NCI-H526 treated with DMSO at 0.1 percent for 48 hours (cell line): ENCODE data around the gene PLXNA4.

Experiments used
- DNase-seq: peaks from one replicate; lab custom pipeline; 2025; lab: John Stamatoyannopoulos, UW

The PLXNA4 gene

DNA sequence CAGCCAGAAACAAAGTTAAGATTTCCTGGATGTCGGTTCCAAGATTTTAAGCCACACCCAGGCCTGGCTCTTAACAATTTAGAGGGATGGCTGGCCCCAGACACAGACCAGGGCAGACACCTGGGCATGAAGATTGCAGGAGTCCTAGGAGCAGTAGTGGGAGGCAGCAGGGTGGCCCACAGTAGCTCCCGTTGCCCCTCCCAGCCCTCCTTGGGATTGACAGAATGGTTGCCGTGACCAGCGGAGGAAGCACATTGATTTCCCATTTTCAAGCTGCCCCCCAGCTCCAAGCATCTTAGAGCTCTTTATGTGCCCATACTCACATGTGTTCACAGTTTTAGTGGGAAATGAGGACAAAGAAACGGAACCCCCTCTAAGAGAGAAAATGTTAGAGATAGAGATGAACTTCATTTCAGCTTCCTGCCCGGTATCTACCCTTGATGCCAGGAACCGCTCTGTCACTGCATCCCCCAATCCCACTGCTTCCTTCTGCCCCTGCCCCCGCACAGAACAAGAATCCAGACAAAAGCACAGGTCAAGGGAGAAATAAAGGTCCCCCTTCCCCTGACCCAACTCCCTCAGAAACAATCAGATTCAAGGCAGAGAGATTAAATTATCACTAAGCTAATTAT lies 101.1 kb downstream of the PLXNA4 start:
- no peak for DNase-seq

DNA sequence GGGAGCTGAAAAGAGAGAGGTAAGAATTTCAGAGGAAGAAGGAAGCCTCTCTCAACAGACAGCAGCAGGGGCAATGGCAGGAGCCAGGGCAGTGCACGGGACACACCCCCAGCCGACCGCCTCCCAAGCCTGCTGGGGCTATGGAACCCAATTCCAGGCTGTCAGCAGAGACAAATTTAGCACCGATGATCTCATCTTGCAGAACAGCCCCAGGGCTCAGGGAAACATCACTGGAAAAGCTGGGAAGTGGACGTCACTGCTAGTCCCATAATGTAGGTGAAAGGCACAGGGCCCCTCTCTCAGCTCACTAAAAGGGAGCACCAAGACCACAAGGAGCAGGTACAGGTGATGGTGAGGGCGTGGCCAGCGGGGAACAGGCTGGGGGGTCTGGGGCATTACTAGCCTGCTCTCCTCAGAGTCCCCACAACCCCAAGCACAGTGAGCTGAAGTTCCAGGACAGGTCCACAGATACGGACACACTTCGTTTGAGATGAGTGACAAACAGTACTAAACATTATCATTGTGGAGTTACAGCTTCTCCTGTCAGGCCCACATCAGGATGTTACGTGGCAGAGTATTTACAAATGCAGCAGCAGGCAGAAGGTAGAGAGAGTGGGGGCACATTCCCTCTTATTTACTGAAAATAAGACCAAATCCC lies 103.7 kb downstream of the PLXNA4 start:
- no peak for DNase-seq

DNA sequence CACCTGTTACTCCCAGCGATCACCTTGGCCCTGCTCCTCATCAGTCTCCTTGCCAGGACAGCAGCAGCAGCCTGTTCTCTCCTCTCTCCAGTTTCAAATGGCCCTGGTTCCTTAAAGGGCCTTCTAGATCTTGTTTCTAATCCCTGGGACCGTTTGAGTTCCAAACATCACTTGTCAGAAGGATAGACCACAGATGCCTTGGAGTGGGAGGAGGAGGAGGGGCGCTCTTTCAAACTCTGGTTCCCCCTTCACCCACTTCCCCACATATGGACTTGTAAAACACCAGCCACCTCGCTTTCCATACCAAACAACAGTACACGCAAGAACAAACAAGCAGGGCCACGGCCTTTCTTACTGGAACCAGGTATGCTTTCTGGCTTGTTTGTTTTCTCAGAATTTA lies 104.8 kb downstream of the PLXNA4 start:
- no peak for DNase-seq

- DNase-seq, result no peak
Observed at GRCh38 chr7:132469681-132470080, 106.6 kb downstream of the PLXNA4 start.

- DNase-seq, result no peak
Observed at GRCh38 chr7:132469264-132469663, 107.0 kb downstream of the PLXNA4 start.

DNA sequence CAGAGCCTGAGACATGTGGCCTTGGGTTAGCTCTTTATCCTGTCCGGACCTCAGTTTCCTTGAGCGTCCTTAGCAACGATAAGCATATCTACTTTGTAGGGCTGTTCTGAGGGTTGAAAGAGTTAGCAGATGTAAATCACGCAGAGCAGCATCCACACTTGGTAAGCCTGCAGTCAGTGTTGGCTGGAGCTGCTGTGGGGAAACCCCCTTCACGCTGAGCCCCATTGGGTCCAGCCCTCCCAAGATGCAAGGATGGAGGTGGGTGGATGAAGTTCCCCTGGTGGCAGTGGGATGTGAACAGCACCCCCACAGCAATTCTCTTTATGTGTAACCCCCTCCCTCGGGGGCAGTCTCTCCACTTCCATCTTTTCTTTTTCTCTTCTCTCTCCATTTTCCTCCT lies 109.9 kb downstream of the PLXNA4 start:
- DNase-seq, result no peak

DNA sequence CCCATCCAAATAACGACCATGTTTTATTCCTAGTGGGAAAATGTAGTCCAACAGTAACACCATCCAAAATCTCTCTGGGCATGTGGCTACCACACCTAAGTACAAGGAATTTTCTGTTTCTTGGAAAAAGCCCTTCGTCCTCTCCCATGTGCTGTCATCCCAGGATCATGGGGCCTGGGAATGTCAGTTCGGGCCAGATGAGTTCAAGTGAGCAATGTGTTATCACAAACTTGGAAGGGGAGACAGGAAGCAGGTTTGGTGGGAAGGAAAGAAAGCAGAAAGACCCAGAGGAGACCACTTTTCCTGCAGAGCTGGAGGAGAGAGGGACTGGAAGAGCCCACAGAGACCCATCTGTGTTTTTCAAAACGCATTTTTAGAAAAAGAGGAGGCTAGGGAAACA lies 110.8 kb downstream of the PLXNA4 start:
- DNase-seq, result no peak

GRCh38 chr7:132464740-132465139 lies 111.5 kb downstream of the PLXNA4 start:
- no peak for DNase-seq

DNA sequence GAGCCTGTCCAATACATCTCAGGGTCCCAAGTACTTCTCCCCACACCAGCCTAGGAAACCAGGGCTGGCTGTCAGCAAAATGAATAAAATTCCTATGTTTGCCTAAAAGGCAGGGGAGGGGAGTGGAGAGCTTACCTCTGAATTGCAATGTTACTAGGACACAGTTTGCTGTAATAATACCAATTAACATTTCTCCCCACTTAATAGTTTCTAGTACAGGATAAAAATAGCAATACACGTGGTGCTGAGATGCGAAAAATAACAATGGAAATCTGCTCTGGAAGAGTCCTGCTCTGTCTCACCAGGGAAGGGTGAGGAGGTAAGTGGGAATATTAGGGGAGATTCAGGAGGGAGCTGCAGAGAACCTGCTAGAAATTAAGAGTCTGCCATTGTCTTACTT lies 112.3 kb downstream of the PLXNA4 start:
- no peak for DNase-seq

GRCh38 chr7:132462478-132462877 lies 113.8 kb downstream of the PLXNA4 start:
- DNase-seq, result no peak

DNA sequence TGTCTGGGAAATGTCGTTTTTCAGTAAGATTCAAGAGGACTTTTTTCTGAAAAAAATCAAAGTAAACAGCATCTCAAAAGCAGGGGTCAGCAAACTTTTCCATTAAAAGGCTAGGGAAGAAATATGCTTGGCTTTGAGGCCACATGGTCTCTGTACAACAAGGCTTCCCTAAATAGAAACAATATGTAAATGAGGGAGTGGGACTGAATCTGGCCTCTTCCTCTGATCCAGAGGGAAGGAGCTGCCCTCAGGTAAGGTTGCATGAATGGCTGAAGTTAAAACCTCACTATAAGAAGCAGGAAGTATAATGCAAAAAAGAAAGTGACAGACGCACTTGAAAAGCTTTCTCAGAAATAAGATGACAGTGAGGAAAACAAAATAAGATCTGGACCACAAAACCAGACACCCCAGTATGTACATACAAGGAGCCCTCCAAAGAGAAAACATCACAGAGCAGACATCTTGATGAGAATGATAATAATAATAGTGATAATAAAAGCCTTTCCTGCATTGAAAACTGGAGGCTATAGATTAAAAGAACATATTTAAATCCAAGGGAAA lies 115.2 kb downstream of the PLXNA4 start:
- no peak for DNase-seq

DNA sequence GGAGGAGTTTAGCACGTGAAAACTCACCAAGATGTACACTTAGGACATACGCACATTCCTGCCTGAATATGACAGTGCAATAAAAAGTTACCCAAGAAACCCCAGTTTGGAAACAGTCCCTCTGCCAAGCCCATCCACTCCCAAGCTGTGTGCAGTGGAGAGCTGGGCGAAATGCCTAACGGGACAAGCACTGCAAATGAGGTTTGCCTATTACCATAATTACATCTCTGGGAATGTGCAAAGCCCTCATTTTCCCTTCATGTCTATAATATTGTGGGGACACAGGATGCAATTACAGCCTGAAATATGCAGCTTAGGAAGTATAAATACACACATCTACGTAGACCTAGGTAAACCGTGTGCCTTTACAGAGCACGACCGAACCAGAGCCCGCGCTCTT lies 117.5 kb downstream of the PLXNA4 start:
- DNase-seq, result no peak

DNA sequence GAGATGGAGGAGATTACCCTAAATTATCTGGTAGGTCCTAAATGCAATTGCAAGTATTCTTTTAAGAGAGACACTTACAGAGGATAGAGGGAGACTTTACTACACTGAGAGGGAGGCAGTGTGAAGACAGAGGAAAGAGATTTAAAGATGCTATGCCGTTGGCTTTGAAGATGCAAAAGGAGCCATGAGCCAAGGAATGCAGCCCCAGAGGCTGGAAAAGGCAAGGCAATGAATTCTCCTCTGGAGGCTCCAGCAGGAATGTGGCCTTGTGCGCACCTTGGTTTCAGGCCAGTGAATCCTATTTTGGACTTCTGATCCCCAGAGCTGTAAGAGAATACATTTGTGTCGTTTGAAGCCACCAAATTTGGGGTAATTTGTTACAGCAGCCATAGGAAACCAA lies 118.6 kb downstream of the PLXNA4 start:
- no peak for DNase-seq

DNA sequence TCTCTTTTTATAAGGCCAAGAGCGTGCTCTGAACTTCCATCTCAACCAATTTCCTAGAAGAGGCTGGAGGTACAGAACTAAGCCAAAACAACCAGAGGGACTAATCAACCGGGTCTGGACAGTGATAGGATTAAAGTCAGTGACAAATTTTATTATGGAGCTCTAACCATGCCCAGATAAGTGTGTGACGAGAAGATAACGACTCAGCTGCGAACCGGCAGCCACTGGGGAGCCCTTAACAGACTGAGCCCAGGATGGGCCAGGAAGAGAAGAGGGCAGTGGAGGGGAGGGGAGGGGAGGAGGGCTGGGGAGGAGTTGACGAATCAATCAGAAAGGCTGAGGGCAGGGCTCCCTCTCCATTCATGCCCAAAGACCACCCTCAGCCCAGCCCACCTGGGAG lies 119.9 kb downstream of the PLXNA4 start:
- no peak for DNase-seq

DNA sequence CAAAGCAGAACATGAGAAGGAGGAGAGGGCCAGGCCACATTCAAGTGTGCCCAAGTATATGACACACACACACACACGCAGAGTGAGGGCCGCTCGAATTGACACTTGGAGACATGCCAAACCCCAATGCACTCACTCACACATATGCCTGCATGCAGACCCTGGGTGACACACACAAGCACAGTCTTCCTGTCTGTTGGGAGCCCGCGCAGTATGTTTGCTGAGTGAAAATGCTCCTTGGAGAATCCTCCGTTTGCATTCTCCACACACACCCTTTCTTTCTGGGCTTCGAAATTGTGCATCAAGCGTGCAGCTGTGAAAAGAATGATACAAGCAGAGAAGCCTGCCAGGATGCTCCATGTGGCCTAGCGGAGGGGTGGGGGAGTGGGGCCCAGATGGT lies 120.9 kb downstream of the PLXNA4 start:
- no peak for DNase-seq

GRCh38 chr7:132453826-132454225 lies 122.4 kb downstream of the PLXNA4 start:
- DNase-seq, result no peak

- no peak for DNase-seq
Observed at GRCh38 chr7:132451161-132451560, 125.1 kb downstream of the PLXNA4 start.

DNA sequence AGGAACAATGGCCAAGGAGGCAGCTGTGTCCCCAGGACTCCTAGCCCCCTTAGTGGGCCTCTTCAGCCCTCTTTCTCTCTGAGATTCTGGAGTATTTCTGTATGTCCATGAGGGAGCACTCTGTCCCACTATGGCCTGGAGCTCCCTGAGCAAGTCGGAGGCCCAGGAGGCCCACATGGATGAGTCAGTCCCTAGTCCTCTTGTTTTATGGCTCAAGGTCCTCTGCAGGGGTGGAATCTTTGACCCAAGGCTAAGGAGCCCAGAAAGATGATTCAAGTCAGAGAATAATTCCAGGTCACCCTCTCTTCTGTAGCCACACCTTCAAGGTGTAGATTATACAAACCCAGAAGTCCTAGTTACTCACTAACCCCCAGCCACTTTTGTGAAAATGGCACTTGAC lies 125.6 kb downstream of the PLXNA4 start:
- no peak for DNase-seq

DNA sequence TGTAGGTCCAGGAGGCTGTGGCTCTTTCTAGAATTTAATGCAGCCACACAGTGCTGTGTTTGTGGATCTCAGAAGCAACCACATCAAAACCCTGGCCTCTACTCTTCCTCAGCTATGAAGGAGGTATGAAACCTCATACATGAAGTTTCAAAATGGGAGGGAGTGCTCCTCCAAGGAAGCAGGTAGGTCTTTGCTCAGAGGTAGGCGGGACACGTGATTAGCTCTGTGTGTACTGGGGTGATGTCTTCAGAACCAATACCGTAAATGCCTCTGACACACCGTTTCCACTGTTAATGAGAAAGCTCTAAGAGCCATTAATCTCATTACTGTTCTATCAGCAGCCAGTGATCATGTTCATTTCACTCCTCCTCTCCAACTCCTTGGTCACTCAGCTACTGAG lies 126.1 kb downstream of the PLXNA4 start:
- no peak for DNase-seq

GRCh38 chr7:132446666-132447278 lies 129.5 kb downstream of the PLXNA4 start:
- no peak for DNase-seq

- no peak for DNase-seq
Observed at GRCh38 chr7:132446260-132446659, 130.0 kb downstream of the PLXNA4 start.

DNA sequence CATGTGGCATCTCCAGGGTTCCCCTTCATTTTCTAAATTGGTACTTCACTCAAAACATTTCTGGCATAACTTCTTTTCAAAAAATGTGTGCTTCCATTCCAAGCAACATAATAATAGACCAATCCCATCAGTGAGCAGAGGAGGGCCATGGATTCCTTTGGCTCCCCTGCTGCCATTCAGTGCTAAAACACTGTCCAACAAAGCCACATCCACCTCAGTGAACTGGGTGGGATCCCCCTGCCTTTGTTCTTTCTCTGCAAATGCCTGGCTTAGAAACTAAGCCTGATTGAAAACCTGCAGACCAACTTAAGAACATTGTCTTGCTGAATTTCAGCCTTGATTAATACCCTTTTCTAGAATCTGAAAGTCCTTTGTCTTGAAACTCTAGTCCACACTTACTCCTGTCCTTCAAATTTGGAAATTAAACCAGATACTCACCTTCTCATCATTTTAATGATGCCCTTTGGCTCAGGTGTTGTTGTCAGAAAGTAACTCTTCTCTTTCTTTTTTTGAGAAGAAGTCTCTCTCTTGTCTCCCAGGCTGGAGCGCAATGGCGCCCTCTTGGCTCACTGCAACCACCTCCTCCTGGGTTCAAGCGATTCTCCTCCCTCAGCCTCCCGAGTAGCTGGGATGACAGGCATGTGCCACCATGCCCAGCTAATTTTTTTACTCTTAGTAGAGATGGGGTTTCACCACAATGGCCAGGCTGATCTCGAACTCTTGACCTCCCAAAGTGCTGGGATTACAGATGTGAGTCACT lies 132.3 kb downstream of the PLXNA4 start:
- no peak for DNase-seq

- no peak for DNase-seq
Observed at GRCh38 chr7:132441935-132442334, 134.3 kb downstream of the PLXNA4 start.
